Measurements from ENCODE around the gene IL22RA2.
"Not testable (repeated sequence)": the region's sequence is repeated elsewhere in the genome, so short reads cannot be mapped to it uniquely, and the experiment has no call there.

Gene IL22RA2, protein sequence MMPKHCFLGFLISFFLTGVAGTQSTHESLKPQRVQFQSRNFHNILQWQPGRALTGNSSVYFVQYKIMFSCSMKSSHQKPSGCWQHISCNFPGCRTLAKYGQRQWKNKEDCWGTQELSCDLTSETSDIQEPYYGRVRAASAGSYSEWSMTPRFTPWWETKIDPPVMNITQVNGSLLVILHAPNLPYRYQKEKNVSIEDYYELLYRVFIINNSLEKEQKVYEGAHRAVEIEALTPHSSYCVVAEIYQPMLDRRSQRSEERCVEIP

DNA sequence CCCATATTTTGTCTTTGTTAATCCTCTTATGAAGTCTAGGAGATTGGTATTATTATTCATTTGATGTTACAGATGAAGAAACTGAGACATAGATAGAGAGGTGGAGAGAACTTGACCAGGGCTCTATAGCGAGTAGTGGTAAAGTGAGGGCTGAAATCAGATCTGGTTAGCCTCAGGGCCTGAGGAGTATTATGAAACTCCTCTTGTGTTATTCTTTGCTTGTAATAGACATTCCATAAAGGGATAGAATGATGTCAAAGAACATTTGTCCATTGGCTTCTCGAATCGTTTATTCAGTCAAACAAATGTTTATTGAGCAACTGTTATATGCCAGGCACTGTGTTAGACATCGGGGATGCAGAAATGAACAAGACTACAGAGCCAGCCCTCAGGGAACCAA lies at the start of gene IL22RA2:
IL22RA2 (minus strand) TSS at position 144 of the 400 bp plus-strand sequence. CDS start 11,895 bp downstream, outside the sequence.
- no peak for DNase-seq (ENCODE audit: low read depth)

DNA sequence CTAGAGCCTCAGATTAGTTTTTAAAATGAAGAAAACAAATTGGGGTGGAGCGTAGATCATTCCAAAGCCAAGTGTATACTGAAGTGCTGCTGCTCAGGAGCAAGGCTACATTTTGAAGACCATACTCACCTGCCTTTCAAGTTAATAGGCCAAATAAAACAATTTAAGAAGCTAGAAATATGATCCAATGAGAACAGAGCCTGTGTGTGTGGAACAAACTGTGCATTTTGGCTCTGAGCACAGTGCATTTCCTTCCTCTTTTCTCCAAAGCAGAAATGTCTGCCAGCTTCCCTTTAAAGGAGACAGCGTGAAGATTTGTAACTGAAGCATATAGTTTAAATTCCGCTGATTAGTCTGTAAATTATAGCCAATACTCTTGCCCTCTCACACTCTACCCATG lies 48.9 kb upstream of the IL22RA2 start:
- no peak for DNase-seq (ENCODE audit: low read depth)

DNA sequence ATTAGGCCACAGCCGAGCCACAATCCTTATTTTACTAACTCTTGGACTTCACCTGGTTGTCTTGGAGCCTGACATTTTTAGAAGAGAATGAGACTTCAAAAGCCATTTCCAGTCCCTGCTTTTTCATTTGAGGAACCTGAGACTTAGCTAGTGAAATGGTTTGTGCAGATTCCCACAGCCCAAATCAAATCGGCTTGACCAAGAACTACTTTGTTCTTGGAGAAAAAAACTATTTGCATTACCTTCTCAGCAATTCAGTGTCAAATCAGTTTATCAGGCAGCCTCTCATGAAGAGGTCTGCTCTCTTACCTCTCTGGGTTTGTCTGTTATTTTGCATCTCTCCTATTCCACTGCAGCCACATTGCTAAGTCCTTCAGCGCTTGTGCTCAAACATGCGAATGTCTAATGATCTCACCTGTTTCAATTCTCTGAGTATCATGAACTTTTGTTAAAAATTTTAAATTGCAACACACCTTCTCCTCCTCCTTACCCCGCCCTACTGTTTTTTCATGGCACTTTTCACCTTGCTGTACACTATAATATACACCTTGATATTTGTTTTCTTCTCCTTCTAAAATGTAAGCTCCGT lies 46.3 kb upstream of the IL22RA2 start:
- DNase-seq (ENCODE audit: low read depth), result no peak

DNA sequence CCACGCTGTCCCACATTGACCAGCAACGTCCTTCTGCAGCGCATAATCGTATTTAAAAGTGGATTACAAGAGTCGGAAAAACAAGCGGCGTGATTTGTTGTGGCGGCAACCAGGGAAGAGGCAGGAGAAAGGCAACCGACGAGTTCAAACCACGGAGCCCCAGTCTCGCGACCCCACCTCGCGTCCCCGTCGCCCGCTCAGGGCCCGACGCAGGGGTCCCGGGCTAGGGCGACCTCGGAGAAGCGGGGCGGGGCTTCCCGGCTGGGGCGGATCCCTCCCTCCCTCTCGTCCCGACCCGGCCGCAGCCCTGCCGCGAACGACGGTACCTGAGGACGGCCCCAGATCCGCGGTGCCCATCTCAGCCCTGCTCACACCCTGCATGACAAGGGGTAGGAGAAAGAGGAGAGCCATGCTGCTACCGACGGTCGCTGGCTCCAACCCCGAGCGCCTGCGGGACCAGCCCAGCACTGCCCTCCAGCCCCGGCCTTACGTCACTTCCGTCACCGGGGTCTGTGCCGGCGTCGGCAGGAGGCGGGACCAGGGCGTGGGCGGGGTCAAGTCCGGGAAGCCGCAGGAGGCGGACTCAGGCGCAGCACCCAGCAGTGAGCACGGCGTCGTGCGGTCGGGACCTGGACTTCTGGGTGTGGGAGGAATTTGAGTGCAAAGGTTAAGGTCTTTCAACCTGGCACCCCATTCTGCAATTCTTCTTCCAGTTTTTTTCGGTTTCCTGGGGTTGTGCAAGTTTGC lies 45.6 kb upstream of the IL22RA2 start, which contains the start of gene IFNGR1:
IFNGR1 (minus strand) TSS at position 469 of the 747 bp plus-strand sequence; CDS start at position 411, 58 bp downstream.
- peak; percentile 94 for DNase-seq (ENCODE audit: low read depth)

DNA sequence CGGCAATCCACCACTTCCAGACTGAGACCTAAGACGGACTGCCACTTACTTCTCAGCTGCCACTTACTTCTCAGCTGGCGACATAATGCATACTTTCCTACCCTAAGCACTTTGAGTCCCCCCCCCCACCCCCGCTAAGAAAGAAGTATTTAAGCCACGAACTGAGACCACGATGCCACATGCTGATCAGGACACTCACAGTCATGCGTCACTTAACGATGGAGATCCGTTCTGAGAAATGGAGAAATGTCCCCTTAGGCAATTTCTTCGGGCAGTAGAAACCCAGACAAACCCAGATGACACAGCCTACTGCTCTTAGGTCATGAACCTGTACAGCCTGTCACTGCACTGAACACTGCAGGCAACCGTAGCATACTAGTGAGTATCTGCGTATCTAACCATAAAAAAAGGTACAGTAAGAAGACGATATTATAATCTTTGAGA lies 45.1 kb upstream of the IL22RA2 start:
- DNase-seq (ENCODE audit: low read depth), result peak; percentile 93

DNA sequence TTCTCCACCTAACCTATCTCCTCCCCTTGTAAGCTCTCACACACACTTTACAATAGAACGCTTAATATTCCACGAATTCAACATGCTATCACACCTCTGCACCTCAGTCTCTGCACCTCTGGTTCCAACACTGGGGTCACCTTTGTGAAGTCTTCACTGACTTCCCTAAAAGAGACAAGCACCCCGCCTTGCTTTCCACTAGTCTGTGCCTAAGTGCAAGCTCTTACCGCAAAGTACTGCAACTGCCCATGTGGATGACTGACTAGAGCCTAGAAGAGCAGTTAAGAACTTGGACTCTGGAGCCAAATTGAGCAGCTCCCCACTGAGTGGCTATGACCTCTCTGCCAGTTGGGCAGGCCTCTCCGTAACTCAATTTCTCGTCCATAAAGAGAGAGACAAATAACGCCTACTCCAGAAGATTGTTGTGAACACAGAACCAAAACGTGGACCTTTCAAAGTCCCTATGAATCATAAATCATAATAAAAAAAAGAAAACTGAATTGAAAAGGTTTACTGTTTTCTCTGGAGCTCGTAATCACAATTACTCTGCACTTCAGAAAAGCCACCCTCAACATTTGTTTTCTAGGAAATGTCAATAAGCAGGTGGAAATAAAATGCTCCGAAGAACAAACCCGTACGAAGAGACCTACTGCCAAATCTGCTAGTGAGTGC lies 44.5 kb upstream of the IL22RA2 start:
- peak; percentile 32 for DNase-seq (ENCODE audit: low read depth)

DNA sequence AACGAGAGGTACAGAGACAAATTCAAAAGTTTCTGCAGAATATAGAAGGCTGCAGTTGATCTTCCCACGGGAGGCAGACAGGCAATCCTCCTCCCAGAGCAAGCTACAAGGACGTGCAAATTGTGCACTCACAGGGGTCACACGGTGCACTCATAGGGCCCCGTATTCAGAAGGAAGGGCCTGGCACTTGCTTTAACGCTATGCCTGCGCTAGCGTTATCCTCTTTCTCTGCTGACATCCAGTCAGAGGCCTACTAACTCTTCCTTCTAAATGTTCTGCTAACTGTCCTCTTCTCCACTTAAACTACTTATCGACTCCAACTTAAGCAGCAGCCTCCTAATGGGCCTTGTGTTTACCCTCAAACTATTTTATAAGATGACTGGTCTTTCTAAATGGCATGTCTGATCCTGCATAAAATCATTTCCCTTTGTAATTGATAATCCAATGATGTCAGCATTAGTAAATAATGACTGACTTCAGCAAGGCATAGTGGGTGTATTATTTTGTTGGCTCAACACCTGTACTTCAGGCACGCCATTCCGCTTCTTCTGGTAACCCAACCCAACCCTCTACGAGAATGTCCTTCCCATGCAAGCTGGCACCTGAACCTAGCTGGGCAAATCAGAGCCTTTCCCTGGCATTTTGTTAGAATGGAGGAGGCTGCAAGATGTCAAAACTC lies 43.6 kb upstream of the IL22RA2 start:
- no peak for DNase-seq (ENCODE audit: low read depth)

DNA sequence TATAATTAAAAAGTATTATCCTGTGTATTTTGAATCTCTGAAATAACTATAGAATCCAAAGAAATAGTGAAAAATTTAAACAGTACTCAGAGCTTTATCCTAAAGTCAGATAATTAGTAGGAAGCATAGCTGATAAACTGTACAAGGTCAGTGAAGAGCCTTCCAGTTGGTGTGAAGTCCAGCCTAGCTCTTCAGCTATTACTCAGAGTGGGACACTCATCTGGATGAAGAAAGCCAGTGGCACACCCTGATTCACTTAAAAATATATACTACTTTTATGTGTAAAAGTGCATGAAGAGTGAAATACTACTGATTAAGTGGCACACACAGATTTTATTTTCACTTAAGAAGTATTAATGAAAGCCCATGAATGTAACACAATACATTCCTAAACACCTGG lies 42.7 kb upstream of the IL22RA2 start:
- peak; percentile 52 for DNase-seq (ENCODE audit: low read depth)

DNA sequence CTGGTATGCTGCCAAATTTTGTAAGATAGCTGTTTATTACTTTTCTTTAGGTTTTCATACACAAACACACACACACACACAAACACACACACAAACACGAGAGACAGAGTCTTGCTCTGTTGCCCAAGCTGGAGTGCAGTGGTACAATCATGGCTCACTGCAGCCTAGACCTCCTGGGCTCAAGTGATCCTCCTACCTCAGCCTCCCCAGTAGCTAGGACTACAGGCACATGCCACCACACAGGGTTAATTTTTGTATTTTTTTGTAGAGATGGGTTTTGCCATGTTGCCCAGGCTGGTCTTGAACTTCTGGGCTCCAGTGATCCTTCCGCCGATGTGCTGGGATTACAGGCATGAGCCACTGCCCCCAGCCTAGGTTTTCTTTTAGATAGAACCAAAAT lies 42.2 kb upstream of the IL22RA2 start:
- not testable (repeated sequence) for DNase-seq (ENCODE audit: low read depth)

DNA sequence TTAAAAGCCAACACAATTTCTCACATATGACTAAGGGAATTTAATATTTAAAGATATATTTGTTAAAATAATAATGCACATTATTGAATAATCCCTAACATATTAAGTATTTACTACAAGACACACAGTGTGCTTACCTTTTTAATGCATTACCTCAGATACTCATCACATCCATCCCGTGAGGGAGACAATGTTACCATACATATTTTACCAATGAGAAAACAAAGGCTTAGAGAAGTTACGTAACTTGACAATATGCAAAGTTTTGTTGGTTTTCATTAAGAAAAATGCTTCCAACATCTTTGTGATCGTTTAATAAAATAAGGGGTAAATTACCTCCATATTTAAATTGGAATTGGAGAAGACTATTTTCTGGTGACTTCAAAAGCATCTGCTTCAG lies 41.5 kb upstream of the IL22RA2 start:
- no peak for DNase-seq (ENCODE audit: low read depth)

DNA sequence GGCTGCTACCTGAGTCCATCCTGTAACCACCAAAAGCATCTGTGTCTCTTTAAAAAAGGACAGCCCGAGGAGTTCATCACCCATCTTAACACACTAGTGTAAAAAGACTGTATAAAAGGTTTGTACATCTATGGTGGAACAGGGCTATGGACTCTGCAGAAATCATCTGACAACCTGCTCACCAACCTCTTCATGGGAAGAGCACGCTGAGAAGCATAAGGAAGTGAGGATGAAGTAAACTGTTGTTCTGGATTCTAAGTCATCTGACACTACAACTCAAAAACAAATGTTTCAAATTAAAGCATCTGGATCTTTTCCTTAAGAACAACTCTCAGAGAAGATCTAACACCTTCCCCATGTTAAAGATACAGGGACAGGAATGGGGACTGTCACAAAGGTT lies 40.4 kb upstream of the IL22RA2 start:
- DNase-seq (ENCODE audit: low read depth), result no peak

DNA sequence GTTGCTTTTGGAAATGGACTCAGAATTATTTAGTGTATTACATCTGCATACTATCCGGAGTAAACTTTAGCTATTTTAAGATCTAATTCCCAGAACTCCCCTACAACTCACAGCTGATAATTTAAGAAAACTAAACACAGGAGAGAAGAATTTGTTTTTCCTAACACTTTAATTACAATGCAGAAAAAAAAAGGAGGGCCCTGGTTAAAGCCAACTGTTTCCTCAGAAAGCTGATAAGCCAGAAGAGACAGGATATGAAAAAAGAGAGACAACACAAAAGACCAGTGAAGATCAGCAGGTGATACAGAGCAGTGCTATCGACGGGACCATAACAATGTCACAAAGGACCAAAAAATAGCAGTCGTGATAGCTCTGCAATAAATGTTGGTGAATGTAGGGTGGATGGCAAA lies 39.9 kb upstream of the IL22RA2 start:
- no peak for DNase-seq (ENCODE audit: low read depth)

DNA sequence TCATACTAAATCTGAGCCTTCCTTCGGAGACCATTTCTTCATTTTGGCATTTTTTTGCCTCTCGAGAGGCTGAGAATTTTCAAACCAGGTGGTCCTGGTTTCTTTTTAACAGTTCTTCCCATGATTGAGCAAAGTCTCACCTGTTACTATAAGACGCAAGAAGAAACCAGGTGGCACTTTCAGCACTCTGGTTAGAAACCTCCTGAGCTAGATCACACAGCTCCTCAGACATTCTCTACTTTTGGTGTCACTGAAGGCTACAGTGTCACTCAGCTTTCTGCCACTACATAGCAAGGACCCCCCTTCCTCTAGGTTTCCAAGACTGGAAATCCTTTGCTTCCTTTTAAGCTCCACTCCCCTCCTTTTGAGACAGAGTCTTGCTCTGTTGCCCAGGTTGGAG lies 38.5 kb upstream of the IL22RA2 start:
- DNase-seq (ENCODE audit: low read depth), result no peak

DNA sequence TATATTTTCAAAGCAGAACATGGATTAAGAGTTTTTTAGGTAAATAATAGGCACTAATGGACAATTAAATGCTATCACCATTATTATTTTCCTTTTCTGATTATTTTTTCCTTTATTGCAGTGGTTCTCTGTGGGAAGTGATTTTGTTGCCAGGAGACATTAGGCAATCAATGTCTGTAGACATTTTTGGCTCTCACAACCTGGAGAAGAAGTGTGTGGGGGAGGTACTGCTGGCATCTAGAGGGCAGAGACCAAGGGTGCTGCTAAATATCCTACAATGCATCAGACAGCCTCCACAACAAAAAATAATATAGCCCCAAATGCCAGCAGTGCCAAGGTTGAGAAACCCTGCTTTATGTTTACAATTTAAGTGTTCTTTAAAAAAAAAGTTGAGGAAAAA lies 37.5 kb upstream of the IL22RA2 start:
- no peak for DNase-seq (ENCODE audit: low read depth)

DNA sequence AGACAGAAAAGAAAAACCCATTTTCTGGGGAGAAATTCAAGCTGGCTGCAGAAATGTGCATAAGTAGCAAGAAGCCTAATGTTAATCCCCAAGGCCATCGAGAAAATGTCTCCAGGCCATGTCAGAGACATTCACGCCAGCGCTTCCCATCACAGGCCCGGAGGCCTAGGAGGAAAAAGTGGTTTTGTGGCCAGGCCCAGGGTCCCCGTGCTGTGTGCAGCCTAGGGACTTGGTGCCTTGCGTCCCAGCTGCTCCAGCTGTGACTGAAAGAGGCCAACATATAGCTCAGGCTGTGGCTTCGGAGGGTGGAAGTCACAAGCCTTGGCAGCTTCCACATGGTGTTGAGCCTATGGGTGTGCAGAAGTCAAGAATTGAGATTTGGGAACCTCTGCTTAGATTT lies 34.8 kb upstream of the IL22RA2 start:
- no peak for DNase-seq (ENCODE audit: low read depth)

DNA sequence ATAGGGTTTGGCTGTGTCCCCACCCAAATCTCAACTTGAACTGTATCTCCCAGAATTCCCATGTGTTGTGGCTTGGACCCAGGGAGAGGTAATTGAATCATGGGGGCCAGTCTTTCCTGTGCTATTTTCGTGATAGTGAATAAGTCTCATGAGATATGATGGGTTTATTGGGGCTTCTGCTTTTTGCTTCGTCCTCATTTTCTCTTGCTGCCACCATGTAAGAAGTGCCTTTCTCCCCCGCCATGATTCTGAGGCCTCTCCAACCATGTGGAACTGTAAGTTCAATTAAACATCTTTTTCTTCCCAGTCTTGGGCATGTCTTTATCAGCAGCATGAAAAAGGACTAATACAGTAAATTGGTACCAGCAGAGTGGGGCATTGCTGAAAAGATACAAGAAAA lies 34.0 kb upstream of the IL22RA2 start:
- not testable (repeated sequence) for DNase-seq (ENCODE audit: low read depth)

DNA sequence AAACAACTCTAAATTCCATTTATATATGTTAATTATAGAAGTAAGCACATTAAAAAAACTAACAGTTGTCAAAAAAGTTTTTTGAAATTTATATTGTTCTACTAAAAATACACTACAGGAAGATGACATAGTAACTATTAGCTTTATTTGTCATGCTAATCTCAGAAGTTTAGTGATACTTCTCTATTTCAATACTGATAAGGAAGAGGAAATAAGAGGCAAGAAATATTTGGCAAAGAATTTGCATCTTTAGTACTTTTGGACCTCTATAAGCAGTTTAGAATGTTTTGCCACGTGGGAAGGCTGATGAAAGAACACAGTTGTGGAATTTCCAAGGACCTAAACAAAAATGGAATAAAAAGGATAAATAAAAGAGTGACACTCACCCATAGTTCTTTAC lies 33.1 kb upstream of the IL22RA2 start:
- DNase-seq (ENCODE audit: low read depth), result no peak

DNA sequence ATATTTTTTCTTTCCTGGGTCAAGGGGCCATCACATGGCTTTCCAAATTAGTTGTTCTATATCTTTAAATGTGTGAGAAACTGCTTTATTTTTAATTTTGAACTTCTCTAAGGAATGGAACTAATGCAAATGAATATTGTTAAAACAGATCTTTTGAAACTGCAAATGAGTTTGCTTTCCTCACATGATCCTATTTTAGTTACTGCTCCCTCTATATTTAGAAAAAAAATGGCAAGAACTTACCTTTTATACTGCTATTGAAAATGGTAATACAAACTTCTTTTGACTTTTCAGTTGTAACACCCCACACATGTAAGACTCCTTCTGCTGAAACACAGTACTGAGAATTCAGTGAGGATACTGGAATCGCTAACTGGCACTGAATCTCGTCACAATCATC lies 29.8 kb upstream of the IL22RA2 start:
- no peak for DNase-seq (ENCODE audit: low read depth)

DNA sequence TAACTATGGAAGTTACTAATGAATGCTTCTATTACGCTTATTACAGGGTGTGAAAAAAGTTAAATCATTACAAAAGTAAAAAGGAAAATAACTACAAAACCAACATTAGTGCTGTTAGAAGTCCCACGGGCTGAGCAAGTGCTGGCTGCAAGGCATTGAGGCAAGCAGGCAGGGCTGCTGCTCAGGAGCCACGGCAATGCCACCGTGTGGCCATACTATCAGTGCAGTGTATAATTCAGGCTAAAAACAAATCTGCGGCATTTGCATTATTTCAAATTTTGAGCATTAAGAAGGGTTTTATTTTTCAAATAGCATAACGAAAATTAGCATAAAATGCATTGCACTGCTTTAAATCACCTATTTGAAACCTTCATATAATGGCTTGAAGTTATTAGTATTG lies 28.6 kb upstream of the IL22RA2 start:
- no peak for DNase-seq (ENCODE audit: low read depth)

DNA sequence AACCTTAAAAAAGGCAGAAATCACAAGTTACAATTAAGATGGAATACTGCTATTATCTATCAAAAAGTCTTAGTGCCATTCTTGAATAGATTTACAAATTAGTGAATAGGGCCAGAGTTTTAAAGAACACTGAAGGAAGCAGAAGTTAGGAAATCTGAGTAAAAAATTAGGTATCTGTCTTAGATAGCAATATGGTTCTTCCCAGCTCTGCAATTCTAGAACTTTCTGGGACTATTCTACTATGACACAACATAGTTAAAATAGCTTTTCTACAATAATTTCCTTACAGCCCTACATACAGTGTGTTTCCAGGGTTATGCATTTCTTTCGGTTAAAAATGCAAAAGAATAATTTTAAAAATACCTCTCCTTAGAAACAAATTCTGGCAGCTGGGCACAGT lies 27.6 kb upstream of the IL22RA2 start:
- no peak for DNase-seq (ENCODE audit: low read depth)

DNA sequence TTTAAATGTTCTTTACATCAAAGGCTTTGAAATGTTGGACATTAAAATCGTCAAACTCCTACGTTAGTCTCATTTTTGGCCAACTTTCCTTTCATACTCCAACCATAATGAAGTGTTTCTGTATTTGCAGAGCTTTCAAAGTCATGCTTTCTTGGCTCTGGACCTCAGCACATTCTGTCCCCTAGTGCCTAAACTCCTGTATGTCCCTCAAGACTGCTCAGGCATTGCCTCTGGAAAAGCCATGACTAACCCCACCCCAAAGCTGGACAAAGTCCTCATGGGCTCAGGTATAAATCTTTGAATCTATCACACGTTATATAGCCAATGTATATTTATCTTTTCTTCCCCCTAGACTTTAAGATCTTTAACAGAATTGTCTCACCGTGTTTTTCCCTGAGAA lies 26.8 kb upstream of the IL22RA2 start:
- no peak for DNase-seq (ENCODE audit: low read depth)
